ENCODE results near the gene CTSS. TPM values are rescaled to one million over a fixed set of nuclear protein-coding genes. Genes with fewer than 3 reads are reported as not detected.

CTSS gene
- total and polyA plus RNA-seq, 2 donors (not counting 3 experiments of a cell fraction or from before 2014, with no cell fraction given) = 4.0 to 11.1 TPM

DNA sequence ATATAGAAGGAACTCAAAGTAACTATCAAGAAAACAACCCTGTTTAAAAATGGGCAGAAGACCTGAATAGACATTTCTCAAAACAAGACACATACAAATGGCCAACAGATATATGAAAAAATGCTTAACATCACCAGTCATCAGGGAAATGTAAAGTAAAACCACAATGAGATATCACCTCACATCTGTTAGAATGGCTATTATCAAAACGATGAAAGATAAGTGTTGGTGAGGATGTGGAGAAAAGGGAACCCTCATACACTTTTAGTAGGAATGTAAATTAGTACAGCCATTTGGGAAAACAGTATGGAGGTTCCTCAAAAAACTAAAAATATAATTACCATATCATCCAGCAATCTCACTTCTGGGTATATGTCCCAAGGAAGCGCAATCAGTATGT lies 3.0 kb downstream of the CTSS start:
- H3K9me1 ChIP-seq (replicated peaks; ENCODE audit: control insufficient read depth, extremely low read depth, insufficient read depth, low read length) = no peaks in the 10 kb centered on the region
- TF ChIP-seq, protein P1, sequence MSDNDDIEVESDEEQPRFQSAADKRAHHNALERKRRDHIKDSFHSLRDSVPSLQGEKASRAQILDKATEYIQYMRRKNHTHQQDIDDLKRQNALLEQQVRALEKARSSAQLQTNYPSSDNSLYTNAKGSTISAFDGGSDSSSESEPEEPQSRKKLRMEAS (IDR thresholded peaks at IDR 0.05; ENCODE audit: insufficient read depth, insufficient read length) = no peak
- TF ChIP-seq POLR2AphosphoS5 (IDR thresholded peaks at IDR 0.05; ENCODE audit: insufficient read depth, low read depth, low read length) (no peak), MYC (IDR thresholded peaks at IDR 0.05; ENCODE audit: low read depth, low read length) (no peak), FOS (IDR thresholded peaks at IDR 0.05; ENCODE audit: borderline replicate concordance, insufficient read depth, low read length) (no peak), EZH2 (IDR thresholded peaks at IDR 0.05; ENCODE audit: borderline replicate concordance, low read depth, low read length, severe bottlenecking) (no peak), POLR2A (IDR thresholded peaks at IDR 0.05; ENCODE audit: low read depth, low read length) (no peak), GATA2 (IDR thresholded peaks at IDR 0.05; ENCODE audit: insufficient read depth, insufficient read length, low read depth, low read length) (no peak), JUN (IDR thresholded peaks at IDR 0.05; ENCODE audit: borderline replicate concordance, insufficient read depth, insufficient read length, low read depth) (no peak)
- TF ChIP-seq, protein P2, sequence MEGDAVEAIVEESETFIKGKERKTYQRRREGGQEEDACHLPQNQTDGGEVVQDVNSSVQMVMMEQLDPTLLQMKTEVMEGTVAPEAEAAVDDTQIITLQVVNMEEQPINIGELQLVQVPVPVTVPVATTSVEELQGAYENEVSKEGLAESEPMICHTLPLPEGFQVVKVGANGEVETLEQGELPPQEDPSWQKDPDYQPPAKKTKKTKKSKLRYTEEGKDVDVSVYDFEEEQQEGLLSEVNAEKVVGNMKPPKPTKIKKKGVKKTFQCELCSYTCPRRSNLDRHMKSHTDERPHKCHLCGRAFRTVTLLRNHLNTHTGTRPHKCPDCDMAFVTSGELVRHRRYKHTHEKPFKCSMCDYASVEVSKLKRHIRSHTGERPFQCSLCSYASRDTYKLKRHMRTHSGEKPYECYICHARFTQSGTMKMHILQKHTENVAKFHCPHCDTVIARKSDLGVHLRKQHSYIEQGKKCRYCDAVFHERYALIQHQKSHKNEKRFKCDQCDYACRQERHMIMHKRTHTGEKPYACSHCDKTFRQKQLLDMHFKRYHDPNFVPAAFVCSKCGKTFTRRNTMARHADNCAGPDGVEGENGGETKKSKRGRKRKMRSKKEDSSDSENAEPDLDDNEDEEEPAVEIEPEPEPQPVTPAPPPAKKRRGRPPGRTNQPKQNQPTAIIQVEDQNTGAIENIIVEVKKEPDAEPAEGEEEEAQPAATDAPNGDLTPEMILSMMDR (IDR thresholded peaks at IDR 0.05; ENCODE audit: extremely low read depth in 1 of 2, insufficient read depth in 1 of 2, low read depth in 1 of 2, low read length in 2 of 2) = no peak
- intact Hi-C loops (cut with micrococcal nuclease) (loop anchor here (5.0 kb wide), 1 partner anchor 115 kb away; the partner anchor contains the start of gene ARNT), dilution Hi-C loops (cut with MboI; ENCODE audit: extremely low pct_ligation_motif_present, low sequenced_read_pairs) (no loop called here)
- H3K36me3 ChIP-seq (ENCODE audit: control insufficient read depth in 2 of 2, extremely low read depth in 1 of 2, insufficient read depth in 2 of 2, low read length in 2 of 2) = no peaks in the 10 kb centered on the region
- FAIRE-seq = no peak
- no peak overlapping the region for H3K4me3 ChIP-seq (replicated peaks in 1 of 3; ENCODE audit: insufficient read depth in 1 of 3, low read depth in 1 of 3, low read length in 3 of 3)
- no peaks in the 10 kb centered on the region for H3K9me3 ChIP-seq (replicated peaks; ENCODE audit: control insufficient read depth, insufficient read depth, low read length)
- no peaks in the 10 kb centered on the region for H3K27me3 ChIP-seq (ENCODE audit: control insufficient read depth in 2 of 2, insufficient read depth in 2 of 2, low read length in 2 of 2)
- no peak for DNase-seq (ENCODE audit: low read depth, low spot score)
- peaks cover 23% of the 10 kb centered on the region for H3K4me1 ChIP-seq (ENCODE audit: control insufficient read depth, extremely low read depth, insufficient read depth, low read length)
- POLR2A ChIA-PET = no interaction called here
- H3K79me2 ChIP-seq (ENCODE audit: control insufficient read depth, insufficient read depth, low read length) = no peaks in the 10 kb centered on the region
- H4K20me1 ChIP-seq (replicated peaks; ENCODE audit: control insufficient read depth, extremely low read depth, insufficient read depth, low read length) = no peaks in the 10 kb centered on the region
- CTCF ChIA-PET = no interaction called here
- no peak overlapping the region for H3K9ac ChIP-seq (replicated peaks; ENCODE audit: extremely low read depth, insufficient read depth, low read length)
- H3K4me2 ChIP-seq (ENCODE audit: insufficient read depth, low read length) = no peak overlapping the region
- no peak overlapping the region for H2AFZ ChIP-seq (ENCODE audit: low read depth, low read length)
- BruUV-seq (replicated peaks) = no TSS peak
- H3K27ac ChIP-seq (ENCODE audit: insufficient read depth, low read depth, low read length) = no peak overlapping the region

Measured in endothelial cell of umbilical vein (primary cell).